Measurements from ENCODE around the gene ATP11C. TPM values are rescaled to one million over a fixed set of nuclear protein-coding genes. Genes with fewer than 3 reads are reported as not detected.

Gene ATP11C
- total and polyA plus RNA-seq, 9 of the 15 experiments (the other 6 are each of a cell fraction or from before 2014, with no cell fraction given): 18.2 to 42.2 (median 29.4) TPM

DNA sequence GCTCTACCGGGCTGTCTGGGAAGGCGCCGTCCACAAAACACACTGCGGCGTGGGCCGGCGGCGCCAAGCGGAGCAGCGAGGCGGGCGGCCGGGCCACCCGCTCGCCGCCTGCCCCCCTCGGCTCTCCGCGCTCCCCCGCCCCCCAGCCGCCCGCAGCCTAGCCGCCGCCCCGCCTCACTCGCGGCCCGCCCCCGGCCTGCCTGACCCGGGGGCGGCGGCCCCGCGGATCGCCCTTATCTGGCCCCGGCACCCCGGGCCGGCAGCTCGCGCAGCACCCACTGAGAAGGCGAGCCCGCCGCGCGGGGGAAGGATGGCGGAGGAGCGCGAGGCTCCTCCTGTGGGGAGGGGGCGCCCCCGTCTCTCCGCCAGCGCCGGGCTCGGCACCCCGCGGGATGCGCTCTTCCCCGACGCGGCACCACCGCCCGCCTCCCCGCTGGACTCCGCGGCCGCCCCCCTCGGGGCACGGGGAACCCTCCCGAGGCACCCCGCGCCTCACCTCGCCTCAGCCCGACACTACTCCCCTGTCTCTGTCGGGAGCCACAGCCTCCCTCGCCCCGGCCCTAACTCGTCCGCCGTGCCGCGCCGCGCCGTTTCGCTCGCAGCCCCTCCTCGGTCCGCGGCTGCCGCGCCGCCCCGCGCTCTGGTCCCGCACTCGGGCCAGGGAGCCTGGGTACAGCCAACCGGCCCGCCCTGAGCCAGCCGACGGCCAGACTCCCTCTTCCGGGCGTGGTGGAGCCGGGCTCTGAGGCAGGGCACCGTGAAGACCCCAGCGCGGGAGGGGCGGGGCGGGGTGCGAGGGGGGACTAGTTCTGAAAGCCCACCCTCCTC lies 566 bp downstream of the ATP11C start (continued):
- TF ChIP-seq MTA3 (IDR thresholded peaks at IDR 0.05; ENCODE audit: borderline replicate concordance): 0 out of 2 replicates have a peak, but pooled peaks have one; percentile 25
- no peak for TF ChIP-seq ZNF316 (IDR thresholded peaks at IDR 0.05)
- TF ChIP-seq RBM14 (IDR thresholded peaks at IDR 0.05; ENCODE audit: borderline replicate concordance, insufficient read depth, low read depth, low read length): no peak
- TF ChIP-seq GTF3C2 (IDR thresholded peaks at IDR 0.05; ENCODE audit: borderline replicate concordance, extremely low read depth, insufficient read length): no peak
- peak; percentile 89 for TF ChIP-seq HMGN3 (IDR thresholded peaks at IDR 0.05; ENCODE audit: borderline replicate concordance, extremely low read depth, insufficient read length, low read depth, low read length)
- 0 out of 2 replicates have a peak, but pooled peaks have one; percentile 11 for TF ChIP-seq RNF2 (IDR thresholded peaks at IDR 0.05)
- 0 out of 2 replicates have a peak, but pooled peaks have one; percentile 14 for TF ChIP-seq HNRNPL (IDR thresholded peaks at IDR 0.05; ENCODE audit: low read depth, low read length)
- TF ChIP-seq STAT6 (CRISPR knock-in tag; IDR thresholded peaks at IDR 0.05): no peak
- TF ChIP-seq TCF3 (CRISPR knock-in tag; IDR thresholded peaks at IDR 0.05): peak; percentile 40; the same call in 1 of the 2 replicates
- no peak for TF ChIP-seq HINFP (tag; conservative IDR thresholded peaks at IDR 0.05; ENCODE audit: low read depth)
- TF ChIP-seq FIP1L1 (IDR thresholded peaks at IDR 0.05; ENCODE audit: low read depth, low read length, poor library complexity, severe bottlenecking): peak; percentile 27
- TF ChIP-seq ZNF511 (CRISPR knock-in tag; IDR thresholded peaks at IDR 0.05): peak; percentile 51; the same call in 1 of the 2 replicates
- no peak for TF ChIP-seq FOSL1 (tag; conservative IDR thresholded peaks at IDR 0.05)
- peak; percentile 20 for TF ChIP-seq RBM22 (IDR thresholded peaks at IDR 0.05; ENCODE audit: low read depth, low read length, poor library complexity, severe bottlenecking)
- TF ChIP-seq, protein P1, sequence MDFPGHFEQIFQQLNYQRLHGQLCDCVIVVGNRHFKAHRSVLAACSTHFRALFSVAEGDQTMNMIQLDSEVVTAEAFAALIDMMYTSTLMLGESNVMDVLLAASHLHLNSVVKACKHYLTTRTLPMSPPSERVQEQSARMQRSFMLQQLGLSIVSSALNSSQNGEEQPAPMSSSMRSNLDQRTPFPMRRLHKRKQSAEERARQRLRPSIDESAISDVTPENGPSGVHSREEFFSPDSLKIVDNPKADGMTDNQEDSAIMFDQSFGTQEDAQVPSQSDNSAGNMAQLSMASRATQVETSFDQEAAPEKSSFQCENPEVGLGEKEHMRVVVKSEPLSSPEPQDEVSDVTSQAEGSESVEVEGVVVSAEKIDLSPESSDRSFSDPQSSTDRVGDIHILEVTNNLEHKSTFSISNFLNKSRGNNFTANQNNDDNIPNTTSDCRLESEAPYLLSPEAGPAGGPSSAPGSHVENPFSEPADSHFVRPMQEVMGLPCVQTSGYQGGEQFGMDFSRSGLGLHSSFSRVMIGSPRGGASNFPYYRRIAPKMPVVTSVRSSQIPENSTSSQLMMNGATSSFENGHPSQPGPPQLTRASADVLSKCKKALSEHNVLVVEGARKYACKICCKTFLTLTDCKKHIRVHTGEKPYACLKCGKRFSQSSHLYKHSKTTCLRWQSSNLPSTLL (IDR thresholded peaks at IDR 0.05): no peak
- peak in 1 of 2 experiments; percentile 44; a peak in 1 of 4 replicates for TF ChIP-seq TEAD1 (CRISPR knock-in tag; IDR thresholded peaks at IDR 0.05)

All from K562 (cell line).